OCI-LY7 (cell line): ENCODE measurements around the gene PPAT. TPM values are rescaled to one million over a fixed set of nuclear protein-coding genes. Genes with fewer than 3 reads are reported as not detected.
"Not testable (repeated sequence)": the region's sequence is repeated elsewhere in the genome, so short reads cannot be mapped to it uniquely, and the experiment has no call there.

ENCODE experiments used
- BruUV-seq: library from RNA; stranded (reverse); fragments of 400-500 nt; replicated peaks from 2 replicates; lab custom pipeline; 2021; lab: Mats Ljungman, UMichigan
- CTCF ChIA-PET: fragments of 300-600 bp; sonication (Branson Sonifier 250); formaldehyde crosslinking; loops from one replicate; lab custom pipeline; 2022; ENCODE audit warnings: antibody characterized with exemption; ENCODE audit not compliant: unreplicated experiment; lab: Charles Lee
- POLR2A ChIA-PET: fragments of 300-600 bp; sonication (Branson Sonifier 250); formaldehyde crosslinking; loops from one replicate; lab custom pipeline; 2022; ENCODE audit warnings: antibody characterized with exemption; lab: Charles Lee
- DNase-seq: peaks from one replicate; pipeline ENCODE4 v3.0.0-alpha.2; 2015; ENCODE audit warnings: low spot score
- H2AFZ ChIP-seq: fragments of 200-600 bp; sonication (generic), shearing (Covaris generic); 2 replicates; pipeline ENCODE4 v1.6.1; 2014; ENCODE audit warnings: mild to moderate bottlenecking, antibody characterized with exemption, low read length, moderate library complexity
- H3K27ac ChIP-seq: fragments of 200-600 bp; sonication (generic); 2 replicates; pipeline ENCODE4 v1.5.1; 2014; ENCODE audit warnings: mixed run types, low read depth, mild to moderate bottlenecking, moderate library complexity, low read length, inconsistent platforms; ENCODE audit not compliant: poor library complexity, severe bottlenecking
- H3K36me3 ChIP-seq: fragments of 200-600 bp; sonication (generic); 2 replicates; pipeline ENCODE4 v1.6.1; 2014; ENCODE audit warnings: mild to moderate bottlenecking, antibody characterized with exemption, low read length, moderate library complexity, mixed read lengths; ENCODE audit not compliant: insufficient read depth
- H3K4me1 ChIP-seq: fragments of 200-600 bp; sonication (generic); 2 replicates; pipeline ENCODE4 v1.5.1; 2014; ENCODE audit warnings: mild to moderate bottlenecking, low read length; ENCODE audit not compliant: insufficient read depth, poor library complexity, severe bottlenecking
- H3K4me2 ChIP-seq: fragments of 200-600 bp; sonication (generic); 2 replicates; pipeline ENCODE4 v1.6.1; 2014; ENCODE audit warnings: mild to moderate bottlenecking, low read length
- H3K4me3 ChIP-seq: fragments of 200-600 bp; sonication (generic); 2 replicates; pipeline ENCODE4 v1.5.1; 2014; ENCODE audit warnings: mild to moderate bottlenecking, low read depth, low read length; ENCODE audit not compliant: poor library complexity, severe bottlenecking
- H3K79me2 ChIP-seq: fragments of 200-600 bp; sonication (generic); 2 replicates; pipeline ENCODE4 v1.6.1; 2016; ENCODE audit warnings: low read depth, mild to moderate bottlenecking, low read length, moderate library complexity, mixed read lengths; ENCODE audit not compliant: insufficient read depth
- H3K9me2 ChIP-seq: fragments of 200-600 bp; sonication (generic); 2 replicates; pipeline ENCODE4 v1.6.1; 2016; ENCODE audit warnings: mild to moderate bottlenecking, low read length, mixed read lengths; ENCODE audit not compliant: insufficient read depth
- H3K9me3 ChIP-seq: fragments of 200-600 bp; sonication (generic); 2 replicates; pipeline ENCODE4 v1.6.1; 2014; ENCODE audit warnings: mild to moderate bottlenecking, mixed run types, low read length, mixed read lengths
- H4K20me1 ChIP-seq: fragments of 200-600 bp; sonication (generic); 2 replicates; pipeline ENCODE4 v1.6.1; 2014; ENCODE audit warnings: mild to moderate bottlenecking, antibody characterized with exemption, low read length, moderate library complexity, mixed read lengths; ENCODE audit not compliant: insufficient read depth
- CTCF ChIP-seq: fragments of 200-600 bp; sonication (generic); conservative IDR thresholded peaks from 2 replicates; pipeline ENCODE4 v1.5.1; 2014; ENCODE audit warnings: mild to moderate bottlenecking, antibody characterized with exemption, low read length, moderate library complexity, mixed read lengths
- EZH2phosphoT487 ChIP-seq: fragments of 200-600 bp; sonication (generic); IDR thresholded peaks from 2 replicates; pipeline ENCODE4 v1.6.1; 2018; ENCODE audit warnings: low read depth, borderline replicate concordance, mild to moderate bottlenecking, mixed run types, antibody characterized with exemption, low read length, moderate library complexity, mixed read lengths
- intact Hi-C: fragments of 100-400 bp; cut with micrococcal nuclease; formaldehyde crosslinking; loops from one replicate; pipeline ENCODE4 v1.10.0; 2022; ENCODE audit not compliant: unreplicated experiment
- total RNA-seq, 2 experiments: library from RNA; depleted of rRNA in 1 of 2; stranded (reverse); fragments of >200 nt in 1 of 2; shearing (Covaris generic) in 1 of 2; gene quantifications; 2 replicates each; pipeline ENCODE4 v1.2.3, GENCODE V29; 2014 to 2022

The PPAT gene
- total RNA-seq, 2 experiments from 2014 or later, result 35.8 to 54.3 TPM

GRCh38 chr4:56371426-56372220 is 63.8 kb downstream of the PPAT start:
- 0 out of 2 replicates have a peak, but pooled peaks cover 3% of the 10 kb centered on the region for H3K9me2 ChIP-seq
- H3K4me3 ChIP-seq, result no peak overlapping the region
- ChIA-PET POLR2A (interaction anchor here (1.2 kb wide), 1 partner anchor 30 kb away, joined by 3 read pairs; no protein-coding TSS in a partner anchor), CTCF (no interaction called here)
- no peaks in the 10 kb centered on the region for H3K9me3 ChIP-seq
- TF ChIP-seq CTCF (no peak), EZH2phosphoT487 (no peak)
- intact Hi-C loops, result no loop called here
- H3K79me2 ChIP-seq, result no peaks in the 10 kb centered on the region
- no peaks in the 10 kb centered on the region for H3K4me1 ChIP-seq
- no peak overlapping the region for H2AFZ ChIP-seq
- BruUV-seq, result no TSS peak
- no peak overlapping the region for H3K4me2 ChIP-seq
- peaks cover 42% of the 10 kb centered on the region for H3K36me3 ChIP-seq
- no peaks in the 10 kb centered on the region for H4K20me1 ChIP-seq
- DNase-seq, result no peak
- no peak overlapping the region for H3K27ac ChIP-seq

GRCh38 chr4:56370377-56370776 is 65.0 kb downstream of the PPAT start:
- POLR2A ChIA-PET, result no interaction called here
- H3K9me2 ChIP-seq, result 0 out of 2 replicates have a peak, but pooled peaks cover 3% of the 10 kb centered on the region
- CTCF ChIA-PET, result no interaction called here

GRCh38 chr4:56362981-56363380 is 72.4 kb downstream of the PPAT start:
- DNase-seq, H3K4me1 ChIP-seq, H4K20me1 ChIP-seq, H3K36me3 ChIP-seq, CTCF ChIA-PET, H3K79me2 ChIP-seq, H3K4me3 ChIP-seq, H3K9me2 ChIP-seq, H3K27ac ChIP-seq, intact Hi-C loops, H3K9me3 ChIP-seq, H2AFZ ChIP-seq, BruUV-seq, POLR2A ChIA-PET, H3K4me2 ChIP-seq: not testable (repeated sequence)

More at GRCh38 chr4:56370377-56370776, 65.0 kb downstream of the PPAT start:
- TF ChIP-seq CTCF (no peak), EZH2phosphoT487 (no peak)
- no peak for DNase-seq
- no TSS peak for BruUV-seq
- Histone ChIP-seq H2AFZ (no peak overlapping the region), H3K79me2 (no peaks in the 10 kb centered on the region), H3K4me1 (no peaks in the 10 kb centered on the region), H3K27ac (no peak overlapping the region), H3K4me3 (no peak overlapping the region), H4K20me1 (no peaks in the 10 kb centered on the region), H3K9me3 (no peaks in the 10 kb centered on the region), H3K36me3 (peaks cover 31% of the 10 kb centered on the region), H3K4me2 (no peak overlapping the region)
- intact Hi-C loops, result no loop called here
